ENCODE results near the gene CLDN15. TPM values are rescaled to one million over a fixed set of nuclear protein-coding genes. Genes with fewer than 3 reads are reported as not detected.
"Not testable (repeated sequence)": the region's sequence is repeated elsewhere in the genome, so short reads cannot be mapped to it uniquely, and the experiment has no call there.

The CLDN15 gene
- polyA plus RNA-seq, 3 donors, result 19.3 TPM; not detected in 2

- Histone ChIP-seq H3K27ac (ENCODE audit: low read depth in 1 of 2, low read length in 2 of 2) (no peak overlapping the region), H3K79me2 (ENCODE audit: insufficient read depth, low read length) (no peaks in the 10 kb centered on the region), H3K9me3 (replicated peaks in 1 of 2; ENCODE audit: control insufficient read depth in 1 of 2, insufficient read depth in 1 of 2, low read length in 2 of 2) (no peaks in the 10 kb centered on the region), H3K36me3 (replicated peaks in 1 of 2; ENCODE audit: control insufficient read depth in 1 of 2, insufficient read depth in 2 of 2, low read length in 2 of 2) (no peaks in the 10 kb centered on the region), H3K27me3 (ENCODE audit: control insufficient read depth in 2 of 2, insufficient read depth in 2 of 2, low read length in 2 of 2) (no peaks in the 10 kb centered on the region), H4K20me1 (ENCODE audit: insufficient read depth, low read length) (no peaks in the 10 kb centered on the region), H3K9ac (ENCODE audit: insufficient read depth, low read length, poor library complexity, severe bottlenecking) (no peak overlapping the region), H3K4me3 (replicated peaks in 1 of 3; ENCODE audit: low read depth in 2 of 3, low read length in 3 of 3) (no peak overlapping the region), H3K4me2 (replicated peaks; ENCODE audit: extremely low read depth, low read length, poor library complexity, severe bottlenecking) (no peak overlapping the region), H2AFZ (ENCODE audit: insufficient read depth, low read depth, low read length, poor library complexity, severe bottlenecking) (no peak overlapping the region), H3K4me1 (ENCODE audit: control insufficient read depth in 1 of 2, insufficient read depth in 2 of 2, low read length in 2 of 2) (no peaks in the 10 kb centered on the region)
- intact Hi-C loops (cut with micrococcal nuclease), result no loop called here
- H3K36me3 Mint-ChIP-seq, result no peaks in the 10 kb centered on the region
- peaks cover 0 to 3% (median 0%) of the 10 kb centered on the region in 7 donors for H3K9me3 Mint-ChIP-seq
- H3K27me3 Mint-ChIP-seq (ENCODE audit: low read depth in 3 of 3), result peaks cover 9 to 17% (median 14%) of the 10 kb centered on the region in 3 donors
- TF ChIP-seq CTCF (IDR thresholded peaks at IDR 0.05), result no peak
- peaks cover 4% of the 10 kb centered on the region for H3K4me1 Mint-ChIP-seq
- H3K27ac Mint-ChIP-seq, result no peak overlapping the region
- no peak for DNase-seq
- 93% methylated on average over 18 of the region's 21 CpGs for WGBS (ENCODE audit: insufficient coverage)
- no peak overlapping the region for H3K4me3 Mint-ChIP-seq
These were observed 32.1 kb upstream of the CLDN15 start for GRCh38 chr7:101269664-101270063.

GRCh38 chr7:101265622-101266516 lies 28.3 kb upstream of the CLDN15 start:
- no peak overlapping the region for H3K9ac ChIP-seq (ENCODE audit: insufficient read depth, low read length, poor library complexity, severe bottlenecking)
- intact Hi-C loops (cut with micrococcal nuclease), result no loop called here
- H3K27me3 ChIP-seq (ENCODE audit: control insufficient read depth in 2 of 2, insufficient read depth in 2 of 2, low read length in 2 of 2), result no peaks in the 10 kb centered on the region
- TF ChIP-seq CTCF (IDR thresholded peaks at IDR 0.05), result no peak
- no peaks in the 10 kb centered on the region for H3K4me1 ChIP-seq (ENCODE audit: control insufficient read depth in 1 of 2, insufficient read depth in 2 of 2, low read length in 2 of 2)
- H3K79me2 ChIP-seq (ENCODE audit: insufficient read depth, low read length), result no peaks in the 10 kb centered on the region
- no peaks in the 10 kb centered on the region for H3K9me3 ChIP-seq (replicated peaks in 1 of 2; ENCODE audit: control insufficient read depth in 1 of 2, insufficient read depth in 1 of 2, low read length in 2 of 2)
- H3K36me3 Mint-ChIP-seq, result no peaks in the 10 kb centered on the region
- no peak for DNase-seq
- H3K4me2 ChIP-seq (replicated peaks; ENCODE audit: extremely low read depth, low read length, poor library complexity, severe bottlenecking), result no peak overlapping the region
- H3K27me3 Mint-ChIP-seq (ENCODE audit: low read depth in 3 of 3), result peaks cover 7 to 24% (median 21%) of the 10 kb centered on the region in 3 donors
- peaks cover 0 to 3% (median 0%) of the 10 kb centered on the region in 7 donors for H3K9me3 Mint-ChIP-seq
- no peak overlapping the region for H3K27ac ChIP-seq (ENCODE audit: low read depth in 1 of 2, low read length in 2 of 2)
- WGBS (ENCODE audit: insufficient coverage), result 62% methylated on average over 16 of the region's 17 CpGs
- no peak overlapping the region for H2AFZ ChIP-seq (ENCODE audit: insufficient read depth, low read depth, low read length, poor library complexity, severe bottlenecking)
- peaks cover 1% of the 10 kb centered on the region for H3K4me1 Mint-ChIP-seq
- no peak overlapping the region for H3K4me3 ChIP-seq (replicated peaks in 1 of 3; ENCODE audit: low read depth in 2 of 3, low read length in 3 of 3)
- H3K27ac Mint-ChIP-seq, result no peak overlapping the region
- H4K20me1 ChIP-seq (ENCODE audit: insufficient read depth, low read length), result no peaks in the 10 kb centered on the region
- no peaks in the 10 kb centered on the region for H3K36me3 ChIP-seq (replicated peaks in 1 of 2; ENCODE audit: control insufficient read depth in 1 of 2, insufficient read depth in 2 of 2, low read length in 2 of 2)
- no peak overlapping the region for H3K4me3 Mint-ChIP-seq

DNA sequence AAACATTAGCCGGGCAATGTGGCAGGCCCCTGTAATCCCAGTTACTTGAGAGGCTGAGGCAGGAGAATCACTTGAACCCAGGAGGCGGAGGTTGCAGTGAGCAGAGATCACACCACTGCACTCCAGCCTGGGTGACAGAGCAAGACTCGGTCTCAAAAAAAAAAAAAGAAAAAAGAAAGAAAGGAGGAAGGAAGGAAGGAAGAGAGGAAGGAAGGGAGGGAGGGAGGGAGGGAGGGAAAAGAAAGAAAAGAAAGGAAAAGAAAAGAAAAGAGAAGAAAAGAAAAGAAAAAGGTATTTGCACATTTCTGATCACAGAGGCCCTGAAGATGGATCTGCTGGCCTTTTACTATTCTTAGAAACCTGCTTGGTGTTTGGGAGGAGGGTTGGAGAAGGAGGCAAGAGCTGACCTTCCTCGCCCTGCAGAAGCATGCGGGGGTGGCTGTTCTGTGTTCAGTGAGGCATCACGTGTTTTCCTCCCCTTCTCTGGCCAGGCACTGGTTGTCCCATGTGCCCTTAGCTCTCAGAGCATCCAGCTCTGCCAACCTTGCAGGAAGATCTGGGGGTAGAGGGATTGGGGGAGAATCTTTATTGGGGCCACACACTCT lies 26.6 kb upstream of the CLDN15 start:
- H3K27ac Mint-ChIP-seq; H3K4me3 Mint-ChIP-seq; H3K27ac ChIP-seq (ENCODE audit: low read depth in 1 of 2, low read length in 2 of 2); H3K4me2 ChIP-seq (replicated peaks; ENCODE audit: extremely low read depth, low read length, poor library complexity, severe bottlenecking); H4K20me1 ChIP-seq (ENCODE audit: insufficient read depth, low read length); intact Hi-C loops (cut with micrococcal nuclease); H3K4me1 Mint-ChIP-seq; H3K4me3 ChIP-seq (replicated peaks in 1 of 3; ENCODE audit: low read depth in 2 of 3, low read length in 3 of 3); H3K79me2 ChIP-seq (ENCODE audit: insufficient read depth, low read length); H3K36me3 Mint-ChIP-seq; H3K27me3 ChIP-seq (ENCODE audit: control insufficient read depth in 2 of 2, insufficient read depth in 2 of 2, low read length in 2 of 2); H3K9me3 Mint-ChIP-seq; H3K9me3 ChIP-seq (replicated peaks in 1 of 2; ENCODE audit: control insufficient read depth in 1 of 2, insufficient read depth in 1 of 2, low read length in 2 of 2); DNase-seq; H3K4me1 ChIP-seq (ENCODE audit: control insufficient read depth in 1 of 2, insufficient read depth in 2 of 2, low read length in 2 of 2); H3K36me3 ChIP-seq (replicated peaks in 1 of 2; ENCODE audit: control insufficient read depth in 1 of 2, insufficient read depth in 2 of 2, low read length in 2 of 2); H2AFZ ChIP-seq (ENCODE audit: insufficient read depth, low read depth, low read length, poor library complexity, severe bottlenecking); H3K9ac ChIP-seq (ENCODE audit: insufficient read depth, low read length, poor library complexity, severe bottlenecking): not testable (repeated sequence)
- WGBS (ENCODE audit: insufficient coverage), result 93% methylated on average over 5 of the region's 6 CpGs
- peaks cover 7 to 27% (median 19%) of the 10 kb centered on the region in 3 donors for H3K27me3 Mint-ChIP-seq (ENCODE audit: low read depth in 3 of 3)

Data from CD14-positive monocyte (primary cell).